HCT116 (cell line): ENCODE data around the gene SPDYE18. TPM values are rescaled to one million over a fixed set of nuclear protein-coding genes. Genes with fewer than 3 reads are reported as not detected.
A peak's percentile ranks its signal among the peaks of the same experiment; 100 is the strongest.
"Not testable (repeated sequence)": the region's sequence is repeated elsewhere in the genome, so short reads cannot be mapped to it uniquely, and the experiment has no call there.

Experiments
- ATAC-seq: fragments of 200-7000 bp; cut with Tn5 transposase; 2 replicates; pipeline ENCODE4 v1.9.1; 2020; ENCODE audit warnings: mild to moderate bottlenecking, moderate library complexity
- BruUV-seq: library from RNA; stranded (reverse); fragments of 400-500 nt; replicated peaks from 2 replicates; lab custom pipeline; 2021; lab: Mats Ljungman, UMichigan
- CTCF ChIA-PET: fragments of 300-600 bp; sonication (Branson Sonifier 250); formaldehyde crosslinking; loops from one replicate; lab custom pipeline; 2021; ENCODE audit warnings: antibody characterized with exemption; lab: Charles Lee
- POLR2A ChIA-PET: fragments of 300-600, 350-600 bp; sonication (Branson Sonifier 250); formaldehyde crosslinking; loops from one replicate; lab custom pipeline; 2021; ENCODE audit warnings: antibody characterized with exemption; lab: Charles Lee
- RAD21 ChIA-PET, 2 experiments: fragments of 300-600 bp; sonication (Branson Sonifier 250); formaldehyde crosslinking; loops; one replicate each; lab custom pipeline; 2023; ENCODE audit warnings: low total read pairs in 2 of 2; ENCODE audit not compliant: uncharacterized antibody in 2 of 2, unreplicated experiment in 2 of 2, low non-redundant PET in 1 of 2; lab: Charles Lee
- DNase-seq: peaks from one replicate; pipeline ENCODE4 v3.0.0-alpha.2; 2010; ENCODE audit warnings: low read depth, low spot score
- H2AFZ ChIP-seq: fragments of 200-600 bp; shearing (Covaris generic), sonication (generic); 2 replicates; pipeline ENCODE4 v1.6.1; 2017; ENCODE audit warnings: low read depth, mixed run types, mixed read lengths, antibody characterized with exemption, low read length; ENCODE audit not compliant: poor library complexity, severe bottlenecking
- H3K27ac ChIP-seq: 2 replicates; pipeline ENCODE4 v1.5.1; 2012; ENCODE audit warnings: low read depth, low read length
- H3K27me3 ChIP-seq: fragments of 200-600 bp; sonication (generic); 2 replicates; pipeline ENCODE4 v1.6.1; 2016; ENCODE audit warnings: mixed run types, low read length, mixed read lengths; ENCODE audit not compliant: insufficient read depth
- H3K36me3 ChIP-seq, 2 experiments: fragments of 200-500 bp in 1 of 2; fragments of 200-600 bp in 1 of 2; sonication (Bioruptor generic) in 1 of 2; sonication (generic) in 1 of 2; 2 replicates each; pipeline versions ENCODE4 v1.5.1 to v1.6.1; 2014 to 2016; ENCODE audit warnings: low read length in 2 of 2, inconsistent platforms in 1 of 2, mixed read lengths in 1 of 2, mixed run types in 1 of 2; ENCODE audit not compliant: insufficient read depth in 2 of 2, control insufficient read depth in 1 of 2
- H3K4me1 ChIP-seq, 2 experiments: fragments of 200-600 bp in 1 of 2; sonication (generic) in 1 of 2; 2 replicates each; pipeline versions ENCODE4 v1.5.1 to v1.6.1; 2012 to 2017; ENCODE audit warnings: low read length in 2 of 2, inconsistent platforms in 1 of 2, mild to moderate bottlenecking in 1 of 2, mixed read lengths in 1 of 2, mixed run types in 1 of 2, moderate library complexity in 1 of 2; ENCODE audit not compliant: insufficient read depth in 2 of 2, control insufficient read depth in 1 of 2
- H3K4me2 ChIP-seq: fragments of 200-600 bp; sonication (generic); 2 replicates; pipeline ENCODE4 v1.6.1; 2017; ENCODE audit warnings: mixed run types, low read length, mixed read lengths
- H3K4me3 ChIP-seq, 2 experiments: fragments of 200-600 bp in 1 of 2; sonication (generic) in 1 of 2; replicated peaks in 1 of 2; 2 replicates each; pipeline ENCODE4 v1.5.1; 2011 to 2016; ENCODE audit warnings: low read length in 2 of 2, control low read depth in 1 of 2, low read depth in 1 of 2, mild to moderate bottlenecking in 1 of 2, mixed read lengths in 1 of 2, mixed run types in 1 of 2
- H3K79me2 ChIP-seq: fragments of 200-600 bp; sonication (generic); 2 replicates; pipeline ENCODE4 v1.6.1; 2017; ENCODE audit warnings: mild to moderate bottlenecking, mixed run types, low read length, moderate library complexity, mixed read lengths; ENCODE audit not compliant: insufficient read depth
- H3K9ac ChIP-seq: fragments of 200-600 bp; sonication (generic); 2 replicates; pipeline ENCODE4 v1.6.1; 2016; ENCODE audit warnings: low read length, mixed read lengths
- H3K9me2 ChIP-seq: fragments of 200-600 bp; sonication (generic), shearing (Covaris generic); 2 replicates; pipeline ENCODE4 v1.6.1; 2017; ENCODE audit warnings: mixed run types, mild to moderate bottlenecking, moderate library complexity; ENCODE audit not compliant: insufficient read depth
- H3K9me3 ChIP-seq, 2 experiments: fragments of 200-500 bp in 1 of 2; fragments of 200-600 bp in 1 of 2; sonication (Bioruptor generic) in 1 of 2; sonication (generic) in 1 of 2; 2 replicates each; pipeline ENCODE4 v1.6.1; 2014 to 2017; ENCODE audit warnings: low read length in 2 of 2, mixed read lengths in 2 of 2, inconsistent platforms in 1 of 2, low read depth in 1 of 2, mild to moderate bottlenecking in 1 of 2, mixed run types in 1 of 2, moderate library complexity in 1 of 2; ENCODE audit not compliant: control insufficient read depth in 1 of 2, insufficient read depth in 1 of 2
- H4K20me1 ChIP-seq: fragments of 200-600 bp; sonication (generic), shearing (Covaris generic); 2 replicates; pipeline ENCODE4 v1.6.1; 2017; ENCODE audit warnings: mixed run types, mild to moderate bottlenecking, moderate library complexity; ENCODE audit not compliant: insufficient read depth
- FOSL1 ChIP-seq: IDR thresholded peaks from 2 replicates; pipeline ENCODE4 v1.6.1; 2012; ENCODE audit warnings: low read depth
- POLR2AphosphoS5 ChIP-seq: IDR thresholded peaks from 2 replicates; pipeline ENCODE4 v1.6.1; 2011; ENCODE audit warnings: mild to moderate bottlenecking, low read depth, low read length, moderate library complexity
- TCF7L2 ChIP-seq: IDR thresholded peaks from 2 replicates; pipeline ENCODE4 v1.7.0; 2011; ENCODE audit warnings: borderline replicate concordance, inconsistent platforms; ENCODE audit not compliant: insufficient read depth, insufficient read length; ENCODE audit errors: extremely low read depth
- intact Hi-C: fragments of 100-400 bp; cut with micrococcal nuclease; formaldehyde crosslinking; loops from 2 replicates; pipeline ENCODE4 v1.10.0; 2022
- total RNA-seq: library from RNA; stranded (reverse); gene quantifications from one replicate; pipeline ENCODE4 v1.2.1, GENCODE V29; 2021; ENCODE audit not compliant: unreplicated experiment

The SPDYE18 gene
- total RNA-seq, 1 experiment from 2014 or later: 0.37 TPM

GRCh38 chr7:77032261-77032660 is 30.1 kb downstream of the SPDYE18 start, which contains the start of gene SPDYE17:
SPDYE17 (minus strand) TSS chr7:77032361; CDS start chr7:77030570, 1,791 bp downstream.
- CTCF ChIA-PET, H3K36me3 ChIP-seq, H3K9me2 ChIP-seq, H3K4me2 ChIP-seq, POLR2A ChIA-PET, H4K20me1 ChIP-seq, H3K79me2 ChIP-seq, H3K27me3 ChIP-seq, ATAC-seq, BruUV-seq, DNase-seq, H3K4me3 ChIP-seq, H3K4me1 ChIP-seq, RAD21 ChIA-PET, H3K9me3 ChIP-seq, H3K9ac ChIP-seq, H3K27ac ChIP-seq, intact Hi-C loops, H2AFZ ChIP-seq: not testable (repeated sequence)

- intact Hi-C loops, CTCF ChIA-PET, H3K9ac ChIP-seq, H3K4me1 ChIP-seq, H3K79me2 ChIP-seq, H3K27ac ChIP-seq, H3K4me2 ChIP-seq, H3K27me3 ChIP-seq, RAD21 ChIA-PET, DNase-seq, H4K20me1 ChIP-seq, ATAC-seq, POLR2A ChIA-PET, BruUV-seq, H3K36me3 ChIP-seq, H3K9me2 ChIP-seq, H3K9me3 ChIP-seq, H2AFZ ChIP-seq, H3K4me3 ChIP-seq: not testable (repeated sequence)
These were observed 36.0 kb downstream of the SPDYE18 start for GRCh38 chr7:77026349-77026748.

GRCh38 chr7:77010074-77010680 is 52.2 kb downstream of the SPDYE18 start:
- POLR2A ChIA-PET, H3K79me2 ChIP-seq, H3K9me3 ChIP-seq, BruUV-seq, RAD21 ChIA-PET, H4K20me1 ChIP-seq, H3K9me2 ChIP-seq: not testable (repeated sequence)
- peak overlapping the region; percentile 56 for H3K27ac ChIP-seq
- peak overlapping the region; percentile 60 for H3K4me2 ChIP-seq
- 0 out of 2 replicates have a peak overlapping the region, but pooled peaks have one; percentile 30 for H3K9ac ChIP-seq
- peak; percentile 51 for ATAC-seq
- TF ChIP-seq TCF7L2: peak; percentile 72
- 0 out of 2 replicates have a peak, but pooled peaks have one; percentile 22 for TF ChIP-seq POLR2AphosphoS5
- peak; percentile 30; the same call in 1 of the 2 replicates for TF ChIP-seq FOSL1
- TF ChIP-seq, all 23 proteins: peak for 3; not testable (repeated sequence) for 20
- H3K36me3 ChIP-seq, H3K27me3 ChIP-seq, H2AFZ ChIP-seq, CTCF ChIA-PET, intact Hi-C loops: not testable (repeated sequence)
- Histone ChIP-seq H3K4me1 (peaks cover 0 to 13% of the 10 kb centered on the region in 2 experiments; a peak in 1 of 4 replicates), H3K4me3 (peak overlapping the region in 1 of 2 experiments; percentile 23; a peak in 1 of 4 replicates)
- peak; percentile 32 for DNase-seq

GRCh38 chr7:77008000-77008399 is 54.4 kb downstream of the SPDYE18 start:
- not testable (repeated sequence) for H3K4me2 ChIP-seq

More at GRCh38 chr7:77008000-77008399, 54.4 kb downstream of the SPDYE18 start:
- peaks cover 0 to 13% of the 10 kb centered on the region in 2 experiments; a peak in 1 of 4 replicates for H3K4me1 ChIP-seq
- RAD21 ChIA-PET, H3K79me2 ChIP-seq, intact Hi-C loops, H3K4me3 ChIP-seq, H3K27me3 ChIP-seq, H3K9me3 ChIP-seq, ATAC-seq, H3K9me2 ChIP-seq, POLR2A ChIA-PET, H2AFZ ChIP-seq, H3K27ac ChIP-seq, DNase-seq, H4K20me1 ChIP-seq, BruUV-seq, H3K36me3 ChIP-seq, H3K9ac ChIP-seq, CTCF ChIA-PET: not testable (repeated sequence)
